ENCODE results near the gene AKIRIN1.

DNA sequence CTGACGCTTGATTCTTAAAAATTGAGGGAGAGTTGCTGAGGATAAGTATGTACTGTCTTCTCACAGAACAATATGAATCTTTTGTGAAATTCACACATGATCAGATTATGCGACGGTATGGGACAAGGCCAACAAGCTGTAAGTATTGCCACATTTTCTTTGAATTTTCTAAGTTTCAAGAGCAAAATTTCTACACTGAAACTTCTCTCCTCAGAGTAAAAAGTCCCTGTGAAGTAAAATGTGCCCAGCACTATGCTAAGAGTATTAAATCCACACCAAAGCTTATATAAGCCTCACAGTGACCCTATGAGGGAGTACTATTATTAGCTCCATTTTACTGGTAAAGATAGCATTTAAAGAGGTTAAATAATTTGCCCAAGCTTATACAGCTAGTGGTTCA is 12.2 kb downstream of the AKIRIN1 start:
- TF ChIP-seq EZH2 (IDR thresholded peaks at IDR 0.05; ENCODE audit: low read length, missing control alignments), result no peak
- TF ChIP-seq CTCF (conservative IDR thresholded peaks at IDR 0.05 in 1 of 2, IDR thresholded peaks at IDR 0.05 in 1 of 2; ENCODE audit: low read depth in 1 of 2, low read length in 2 of 2), result no peak

All from fibroblast of lung (primary cell).